KG1 (cell line): ENCODE results near the gene GAS7.
"Not testable (repeated sequence)": the region's sequence is repeated elsewhere in the genome, so short reads cannot be mapped to it uniquely, and the experiment has no call there.

Source experiments
- DNase-seq: peaks from one replicate; lab custom pipeline; 2025; lab: John Stamatoyannopoulos, UW

Gene GAS7

GRCh38 chr17:9941305-9941704 lies 257.1 kb downstream of the GAS7 start:
- no peak for DNase-seq

- no peak for DNase-seq
These were observed 257.6 kb downstream of the GAS7 start for GRCh38 chr17:9940841-9941240.

- DNase-seq, result no peak
These were observed 259.6 kb downstream of the GAS7 start for GRCh38 chr17:9938764-9939163.

- no peak for DNase-seq
These were observed 260.5 kb downstream of the GAS7 start for GRCh38 chr17:9937901-9938300.

- DNase-seq, result no peak
These were observed 261.1 kb downstream of the GAS7 start for GRCh38 chr17:9937241-9937761.

GRCh38 chr17:9936095-9936494 lies 262.3 kb downstream of the GAS7 start:
- no peak for DNase-seq

GRCh38 chr17:9935408-9935807 lies 263.0 kb downstream of the GAS7 start:
- DNase-seq, result no peak

GRCh38 chr17:9934331-9934730 lies 264.1 kb downstream of the GAS7 start:
- no peak for DNase-seq

GRCh38 chr17:9932491-9932890 lies 265.9 kb downstream of the GAS7 start:
- DNase-seq, result no peak

- no peak for DNase-seq
These were observed 267.2 kb downstream of the GAS7 start for GRCh38 chr17:9931144-9931741.

- DNase-seq, result no peak
These were observed 268.5 kb downstream of the GAS7 start for GRCh38 chr17:9929871-9930270.

GRCh38 chr17:9928601-9929333 lies 269.6 kb downstream of the GAS7 start:
- DNase-seq, result no peak

- no peak for DNase-seq
These were observed 272.1 kb downstream of the GAS7 start for GRCh38 chr17:9926150-9926804.

GRCh38 chr17:9925457-9925856 lies 272.9 kb downstream of the GAS7 start:
- DNase-seq, result no peak

GRCh38 chr17:9924735-9925191 lies 273.6 kb downstream of the GAS7 start:
- DNase-seq, result no peak

GRCh38 chr17:9922012-9922848 lies 276.2 kb downstream of the GAS7 start:
- DNase-seq, result no peak

- DNase-seq, result not testable (repeated sequence)
These were observed 277.2 kb downstream of the GAS7 start for GRCh38 chr17:9921216-9921615.

GRCh38 chr17:9918804-9919352 lies 279.5 kb downstream of the GAS7 start:
- DNase-seq, result no peak

GRCh38 chr17:9918352-9918751 lies 280.1 kb downstream of the GAS7 start:
- DNase-seq, result no peak

GRCh38 chr17:9917801-9918200 lies 280.6 kb downstream of the GAS7 start:
- DNase-seq, result no peak

- DNase-seq, result no peak
These were observed 281.3 kb downstream of the GAS7 start for GRCh38 chr17:9917131-9917530.

- DNase-seq, result no peak
These were observed 282.3 kb downstream of the GAS7 start for GRCh38 chr17:9916108-9916507.
